Sigmoid colon (tissue), 7 donors: ENCODE data around the gene LMF2. TPM values are rescaled to one million over a fixed set of nuclear protein-coding genes. Genes with fewer than 3 reads are reported as not detected.
"Not testable (repeated sequence)": the region's sequence is repeated elsewhere in the genome, so short reads cannot be mapped to it uniquely, and the experiment has no call there.

Experiments used
- DNase-seq: peaks from one replicate; pipeline ENCODE4 v3.0.0-alpha.2; 2019
- H3K27ac ChIP-seq, 4 donors: fragments of 200-600 bp; sonication (generic); one replicate each; pipeline ENCODE4 v1.5.1; 2016 to 2019; ENCODE audit warnings: mild to moderate bottlenecking in 1 of 4
- H3K27me3 ChIP-seq, 3 donors: fragments of 200-600 bp; sonication (generic); one replicate each; pipeline ENCODE4 v1.5.1; 2019; ENCODE audit warnings: mild to moderate bottlenecking in 1 of 3
- H3K36me3 ChIP-seq, 4 donors: fragments of 200-600 bp; sonication (generic); one replicate each; pipeline ENCODE4 v1.5.1; 2016 to 2019
- H3K4me1 ChIP-seq, 4 donors: fragments of 200-600 bp; sonication (generic); one replicate each; pipeline ENCODE4 v1.5.1; 2017 to 2019
- H3K4me3 ChIP-seq, 4 donors: fragments of 200-600 bp; sonication (generic); one replicate each; pipeline ENCODE4 v1.5.1; 2017 to 2019; ENCODE audit warnings: mild to moderate bottlenecking in 2 of 4, moderate library complexity in 1 of 4
- H3K9me3 ChIP-seq, 4 donors: fragments of 200-600 bp in 3 of 4; sonication (generic) in 3 of 4; one replicate each; pipeline versions ENCODE4 v1.5.1 to v1.6.1; 2013 to 2019
- EP300 ChIP-seq, 4 donors: sonication (generic); formaldehyde crosslinking; IDR thresholded peaks; one replicate each; pipeline ENCODE4 v1.6.1; 2017; ENCODE audit warnings: antibody characterized with exemption in 4 of 4
- POLR2A ChIP-seq, 2 donors: fragments of 450-650 bp; IDR thresholded peaks; one replicate each; pipeline ENCODE4 v1.6.1; 2016; ENCODE audit warnings: antibody characterized with exemption in 2 of 2, mild to moderate bottlenecking in 2 of 2, moderate library complexity in 2 of 2
- POLR2AphosphoS5 ChIP-seq, 4 donors: sonication (generic); formaldehyde crosslinking; IDR thresholded peaks; one replicate each; pipeline ENCODE4 v1.6.1; 2017; ENCODE audit warnings: antibody characterized with exemption in 4 of 4
- WGBS, 2 donors: extraction: QIAGEN DNeasy Blood & Tissue Kit; methylation state at CpG; one replicate each; pipeline ENCODE4 v1.1.7; 2013; 5-methylcytosine and 5-hydroxymethylcytosine counted together
- intact Hi-C: fragments of 100-400 bp; cut with DNase I; formaldehyde crosslinking; loops from one replicate; pipeline ENCODE4 v1.15.1; 2023
- polyA plus RNA-seq, 3 donors: library from polyadenylated mRNA; stranded (reverse); fragments of 200-250 nt; gene quantifications; one replicate each; pipeline ENCODE4 v1.2.3, GENCODE V29; 2013
- total RNA-seq, 4 donors: library from RNA; depleted of rRNA; stranded (reverse); fragments of >200 nt; gene quantifications; one replicate each; pipeline ENCODE4 v1.1.0, GENCODE V29; 2016
- TF ChIP-seq, protein P1 (sequence below), 4 experiments: fragments of 450-650 bp in 3 of 4; fragments of 200-600 bp in 1 of 4; IDR thresholded peaks; one replicate each; pipeline ENCODE4 v1.5.1; 2016 to 2019; ENCODE audit warnings: antibody characterized with exemption in 4 of 4, mild to moderate bottlenecking in 3 of 4, moderate library complexity in 2 of 4
- donor health status: healthy with polysubstance abuse.
- donor health status: Bipolar disorder and iron deficiency.
- donor health status: healthy.

Gene LMF2
- total and polyA plus RNA-seq, 7 donors: 7.2 to 61.1 (median 41.4) TPM

DNA sequence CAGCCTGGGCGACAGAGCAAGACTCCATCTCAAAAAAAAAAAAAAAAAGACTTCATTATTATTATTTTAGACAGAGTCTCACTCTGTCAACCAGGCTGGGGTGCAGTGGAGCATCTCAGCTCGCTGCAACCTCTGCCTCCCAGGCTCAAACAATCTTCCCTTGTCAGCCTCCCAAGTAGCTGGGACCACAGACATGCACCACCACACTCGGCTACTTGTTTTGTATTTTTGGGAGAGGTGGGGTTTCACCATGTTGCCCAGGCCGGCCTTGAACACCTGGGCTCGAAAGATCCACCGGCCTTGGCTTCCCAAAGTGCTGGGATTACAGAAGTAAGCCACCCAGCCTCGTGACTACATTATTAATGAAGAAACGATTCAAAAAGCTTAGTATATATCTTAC is 27.6 kb upstream of the LMF2 start:
- H3K27me3 ChIP-seq: peaks cover 27 to 91% (median 52%) of the 10 kb centered on the region in 3 donors
- peaks cover 0 to 36% (median 24%) of the 10 kb centered on the region in 4 donors for H3K4me1 ChIP-seq
- H3K9me3 ChIP-seq: no peaks in the 10 kb centered on the region
- TF ChIP-seq POLR2A (IDR thresholded peaks at IDR 0.05) (no peak), EP300 (IDR thresholded peaks at IDR 0.05) (no peak)
- TF ChIP-seq, protein P1, sequence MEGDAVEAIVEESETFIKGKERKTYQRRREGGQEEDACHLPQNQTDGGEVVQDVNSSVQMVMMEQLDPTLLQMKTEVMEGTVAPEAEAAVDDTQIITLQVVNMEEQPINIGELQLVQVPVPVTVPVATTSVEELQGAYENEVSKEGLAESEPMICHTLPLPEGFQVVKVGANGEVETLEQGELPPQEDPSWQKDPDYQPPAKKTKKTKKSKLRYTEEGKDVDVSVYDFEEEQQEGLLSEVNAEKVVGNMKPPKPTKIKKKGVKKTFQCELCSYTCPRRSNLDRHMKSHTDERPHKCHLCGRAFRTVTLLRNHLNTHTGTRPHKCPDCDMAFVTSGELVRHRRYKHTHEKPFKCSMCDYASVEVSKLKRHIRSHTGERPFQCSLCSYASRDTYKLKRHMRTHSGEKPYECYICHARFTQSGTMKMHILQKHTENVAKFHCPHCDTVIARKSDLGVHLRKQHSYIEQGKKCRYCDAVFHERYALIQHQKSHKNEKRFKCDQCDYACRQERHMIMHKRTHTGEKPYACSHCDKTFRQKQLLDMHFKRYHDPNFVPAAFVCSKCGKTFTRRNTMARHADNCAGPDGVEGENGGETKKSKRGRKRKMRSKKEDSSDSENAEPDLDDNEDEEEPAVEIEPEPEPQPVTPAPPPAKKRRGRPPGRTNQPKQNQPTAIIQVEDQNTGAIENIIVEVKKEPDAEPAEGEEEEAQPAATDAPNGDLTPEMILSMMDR (IDR thresholded peaks at IDR 0.05): no peak
- 85 to 92% methylated on average over 7 to 8 of the region's 8 CpGs for WGBS, 2 donors
- intact Hi-C loops: no loop called here
- H3K4me3 ChIP-seq: no peak overlapping the region
- no peak for DNase-seq
- peak overlapping the region in 1 of 4 donors; percentile 37 for H3K27ac ChIP-seq
- no peaks in the 10 kb centered on the region for H3K36me3 ChIP-seq

DNA sequence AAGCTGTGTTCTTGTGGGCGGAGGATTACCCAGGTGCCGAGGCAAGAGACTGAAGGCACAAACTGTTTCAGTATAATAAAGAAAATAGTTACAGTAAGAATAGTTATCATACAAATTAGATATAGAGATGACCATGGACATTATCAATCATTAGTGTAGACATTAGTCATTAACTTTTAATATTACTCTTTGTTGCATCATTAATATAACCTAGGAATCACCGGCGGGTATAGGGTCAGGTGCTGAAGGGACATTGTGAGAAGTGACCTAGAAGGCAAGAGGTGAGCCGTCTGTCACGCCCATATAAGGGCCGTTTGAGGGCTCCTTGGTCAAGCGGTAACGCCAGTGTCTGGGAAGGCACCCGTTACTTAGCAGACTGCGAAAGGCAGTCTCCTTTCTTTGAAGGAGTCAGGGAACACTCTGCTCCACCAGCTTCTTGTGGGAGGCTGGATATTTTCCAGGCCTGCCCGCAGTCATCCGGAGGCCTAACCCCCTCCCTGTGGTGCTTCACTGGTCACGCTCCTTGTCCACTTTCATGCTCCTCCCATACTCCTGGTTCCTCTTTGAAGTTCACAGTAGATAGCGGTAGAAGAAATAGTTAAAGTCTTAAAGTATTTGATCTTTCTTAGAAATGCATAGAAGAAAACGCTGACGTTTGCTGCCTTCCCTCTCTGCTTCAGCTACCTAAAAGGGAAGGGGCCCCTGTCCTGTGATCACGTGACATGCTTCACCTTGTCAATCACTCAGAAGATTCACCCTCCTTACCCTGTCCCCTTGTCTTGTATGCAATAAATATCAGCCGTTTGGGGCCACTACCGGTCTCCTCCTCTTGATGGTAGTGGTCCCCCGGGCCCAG is 26.6 kb upstream of the LMF2 start:
- DNase-seq: not testable (repeated sequence)
- WGBS, 2 donors: 62 to 70% methylated on average over 21 of the region's 21 CpGs
- H3K27me3 ChIP-seq: peaks cover 33 to 98% (median 62%) of the 10 kb centered on the region in 3 donors

GRCh38 chr22:50532824-50533796 is 25.6 kb upstream of the LMF2 start:
- Histone ChIP-seq H3K36me3 (no peaks in the 10 kb centered on the region), H3K9me3 (no peaks in the 10 kb centered on the region), H3K27me3 (peaks cover 33 to 92% (median 63%) of the 10 kb centered on the region in 3 donors), H3K4me3 (peak overlapping the region in 1 of 4 donors; percentile 54), H3K4me1 (peaks cover 0 to 42% (median 33%) of the 10 kb centered on the region in 4 donors), H3K27ac (peak overlapping the region in 3 of 4 donors; percentile 79 to 93 (median 83))
- WGBS, 2 donors: 75 to 83% methylated on average over 19 of the region's 19 CpGs
- no peak for TF ChIP-seq POLR2AphosphoS5 (IDR thresholded peaks at IDR 0.05)
- no peak for TF ChIP-seq EP300 (IDR thresholded peaks at IDR 0.05)
- TF ChIP-seq POLR2A (IDR thresholded peaks at IDR 0.05): no peak
- TF ChIP-seq, protein P1 (IDR thresholded peaks at IDR 0.05): no peak
- intact Hi-C loops: no loop called here
- no peak for DNase-seq

More for the DNA sequence above, 26.6 kb upstream of the LMF2 start:
- intact Hi-C loops, H3K36me3 ChIP-seq, H3K4me3 ChIP-seq, H3K9me3 ChIP-seq: not testable (repeated sequence)
- peak overlapping the region in 3 of 4 donors; percentile 33 to 47 (median 37) for H3K27ac ChIP-seq
- TF ChIP-seq POLR2AphosphoS5 (IDR thresholded peaks at IDR 0.05): peak in 2 of 4 donors; percentile 33 to 42
- peaks cover 0 to 43% (median 33%) of the 10 kb centered on the region in 4 donors for H3K4me1 ChIP-seq

DNA sequence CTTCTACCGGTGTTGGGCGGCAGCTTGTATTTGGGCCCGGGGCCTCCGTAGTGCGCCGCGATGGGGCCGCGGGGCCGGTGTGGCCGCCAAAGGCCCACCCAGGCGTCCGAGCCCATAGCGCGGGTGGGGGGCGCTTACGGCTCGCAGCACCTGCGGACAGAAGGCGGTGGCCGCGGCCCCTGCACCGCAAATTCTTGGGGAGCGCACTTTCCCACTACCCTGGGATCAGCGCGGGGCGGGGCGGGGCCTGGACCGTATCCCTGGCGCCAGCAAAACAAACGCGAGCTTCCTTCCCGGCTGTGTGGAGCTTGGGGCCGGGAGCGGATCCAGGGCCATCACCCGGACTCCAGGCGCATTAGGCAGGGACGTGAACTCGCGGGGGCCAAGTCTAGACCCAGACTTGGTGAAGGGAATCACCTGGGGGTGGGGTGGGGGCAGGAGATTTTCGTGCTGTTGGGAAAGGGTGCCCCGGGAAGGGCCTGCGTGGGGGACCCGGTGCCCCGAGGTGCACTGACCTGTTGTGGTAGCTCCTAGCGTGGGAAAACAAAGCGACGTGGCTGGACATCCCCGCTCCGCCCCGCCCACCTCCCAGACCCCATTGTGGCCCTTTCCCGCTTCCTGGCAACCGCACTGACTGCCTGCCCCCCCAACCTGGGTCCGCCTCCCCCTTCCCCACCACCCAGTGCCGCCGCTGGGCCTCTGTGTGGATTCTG is 24.6 kb upstream of the LMF2 start:
- H3K27me3 ChIP-seq: peaks cover 33 to 84% (median 63%) of the 10 kb centered on the region in 3 donors
- WGBS, 2 donors: 4% methylated on average over 56 of the region's 56 CpGs
- H3K9me3 ChIP-seq: no peaks in the 10 kb centered on the region
- DNase-seq: peak; percentile 92
- peak in 1 of 2 donors; percentile 8 for TF ChIP-seq POLR2A (IDR thresholded peaks at IDR 0.05)
- TF ChIP-seq POLR2AphosphoS5 (IDR thresholded peaks at IDR 0.05): peak; percentile 37 to 63 (median 46)
- TF ChIP-seq, protein P1 (IDR thresholded peaks at IDR 0.05): no peak
- TF ChIP-seq EP300 (IDR thresholded peaks at IDR 0.05): no peak
- H3K36me3 ChIP-seq: no peaks in the 10 kb centered on the region
- H3K4me1 ChIP-seq: peaks cover 0 to 46% (median 35%) of the 10 kb centered on the region in 4 donors
- peak overlapping the region; percentile 39 to 54 (median 50) for H3K4me3 ChIP-seq
- H3K27ac ChIP-seq: peak overlapping the region; percentile 73 to 93 (median 81)
- intact Hi-C loops: no loop called here
